ENCODE measurements around the gene JAZF1. TPM values are rescaled to one million over a fixed set of nuclear protein-coding genes. Genes with fewer than 3 reads are reported as not detected.

JAZF1 gene
- total and polyA plus RNA-seq, 10 of the 15 experiments (the other 5 are each of a cell fraction or from before 2014, with no cell fraction given): 0.04 to 0.82 (median 0.15) TPM; not detected in 3

DNA sequence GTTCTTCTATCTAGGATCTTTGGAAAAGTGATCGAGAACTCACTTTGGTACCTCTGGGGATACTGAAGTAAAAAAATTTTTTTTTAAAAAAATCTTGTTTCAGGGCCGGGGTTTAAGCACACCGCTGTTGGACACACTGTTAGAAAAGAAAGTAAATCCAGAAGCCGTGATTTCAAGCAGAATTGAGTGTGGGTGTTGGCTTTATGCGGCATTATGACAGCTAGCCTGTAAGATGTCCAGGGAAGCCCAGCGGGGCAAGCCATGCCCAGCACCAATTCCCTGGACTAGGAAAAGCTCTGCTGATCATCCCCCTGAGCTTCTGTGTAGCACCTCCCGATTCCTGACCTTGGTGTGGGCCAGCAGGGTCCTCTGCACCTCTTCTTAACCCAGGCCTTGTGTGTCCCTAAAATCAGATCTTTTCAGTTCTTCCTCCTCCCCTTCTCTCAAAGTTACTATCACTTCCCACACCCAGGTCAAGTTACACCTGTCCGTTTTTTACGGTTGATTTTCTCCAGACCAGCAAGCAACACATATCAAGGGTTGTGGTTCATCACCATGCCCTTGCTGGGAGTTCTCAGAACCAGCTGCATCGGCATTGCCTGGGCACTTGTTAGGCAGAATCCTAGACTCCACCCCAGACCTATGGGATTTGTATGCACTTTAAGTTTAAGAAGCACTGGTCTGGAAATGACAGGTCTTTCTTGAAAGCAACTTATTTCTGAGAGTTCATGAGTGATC, 235.4 kb downstream of the JAZF1 start:
- ATAC-seq: no peak
- H3K4me2 ChIP-seq (ENCODE audit: control insufficient read depth, insufficient read depth): no peak overlapping the region
- ChIA-PET POLR2A (no interaction called here), RAD21 (ENCODE audit: unreplicated experiment) (interaction anchor here (0.6 kb wide), 1 partner anchor 93 kb away, joined by 3 read pairs; no protein-coding TSS in a partner anchor), CTCF (no interaction called here), SMC1A (ENCODE audit: uncharacterized antibody, unreplicated experiment) (no interaction called here)
- no peaks in the 10 kb centered on the region for H4K20me1 ChIP-seq (ENCODE audit: control insufficient read depth, insufficient read depth)
- no peak for FAIRE-seq
- H3K4me3 ChIP-seq: no peak overlapping the region
- BruUV-seq (replicated peaks): no TSS peak
- no peak overlapping the region for H3K27ac ChIP-seq (ENCODE audit: control insufficient read depth, insufficient read depth)
- TF ChIP-seq, protein P1, sequence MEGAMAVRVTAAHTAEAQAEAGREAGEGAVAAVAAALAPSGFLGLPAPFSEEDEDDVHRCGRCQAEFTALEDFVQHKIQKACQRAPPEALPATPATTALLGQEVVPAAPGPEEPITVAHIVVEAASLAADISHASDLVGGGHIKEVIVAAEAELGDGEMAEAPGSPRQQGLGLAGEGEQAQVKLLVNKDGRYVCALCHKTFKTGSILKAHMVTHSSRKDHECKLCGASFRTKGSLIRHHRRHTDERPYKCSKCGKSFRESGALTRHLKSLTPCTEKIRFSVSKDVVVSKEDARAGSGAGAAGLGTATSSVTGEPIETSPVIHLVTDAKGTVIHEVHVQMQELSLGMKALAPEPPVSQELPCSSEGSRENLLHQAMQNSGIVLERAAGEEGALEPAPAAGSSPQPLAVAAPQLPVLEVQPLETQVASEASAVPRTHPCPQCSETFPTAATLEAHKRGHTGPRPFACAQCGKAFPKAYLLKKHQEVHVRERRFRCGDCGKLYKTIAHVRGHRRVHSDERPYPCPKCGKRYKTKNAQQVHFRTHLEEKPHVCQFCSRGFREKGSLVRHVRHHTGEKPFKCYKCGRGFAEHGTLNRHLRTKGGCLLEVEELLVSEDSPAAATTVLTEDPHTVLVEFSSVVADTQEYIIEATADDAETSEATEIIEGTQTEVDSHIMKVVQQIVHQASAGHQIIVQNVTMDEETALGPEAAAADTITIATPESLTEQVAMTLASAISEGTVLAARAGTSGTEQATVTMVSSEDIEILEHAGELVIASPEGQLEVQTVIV (IDR thresholded peaks at IDR 0.05; ENCODE audit: borderline replicate concordance, partially characterized antibody): no peak
- TF ChIP-seq ETV6 (conservative IDR thresholded peaks at IDR 0.05 in 1 of 2, IDR thresholded peaks at IDR 0.05 in 1 of 2; ENCODE audit: borderline replicate concordance in 1 of 2, low read depth in 1 of 2): no peak
- TF ChIP-seq CHD1 (IDR thresholded peaks at IDR 0.05; ENCODE audit: low read depth, low read length): no peak
- no peak for TF ChIP-seq BACH1 (IDR thresholded peaks at IDR 0.05; ENCODE audit: borderline replicate concordance)
- TF ChIP-seq RUNX3 (IDR thresholded peaks at IDR 0.05; ENCODE audit: low read length): no peak
- no peak for TF ChIP-seq KDM1A (IDR thresholded peaks at IDR 0.05; ENCODE audit: borderline replicate concordance)
- TF ChIP-seq IRF4 (IDR thresholded peaks at IDR 0.05; ENCODE audit: low read depth, low read length): no peak
- TF ChIP-seq WRNIP1 (IDR thresholded peaks at IDR 0.05; ENCODE audit: borderline replicate concordance, low read depth, low read length): no peak
- TF ChIP-seq TCF7 (IDR thresholded peaks at IDR 0.05; ENCODE audit: borderline replicate concordance): no peak
- no peak for TF ChIP-seq MTA2 (IDR thresholded peaks at IDR 0.05; ENCODE audit: low read depth)
- no peak for TF ChIP-seq SMARCA5 (IDR thresholded peaks at IDR 0.05)
- no peak for TF ChIP-seq NFYB (IDR thresholded peaks at IDR 0.05; ENCODE audit: insufficient read depth, low read depth, low read length)
- TF ChIP-seq, protein P2, sequence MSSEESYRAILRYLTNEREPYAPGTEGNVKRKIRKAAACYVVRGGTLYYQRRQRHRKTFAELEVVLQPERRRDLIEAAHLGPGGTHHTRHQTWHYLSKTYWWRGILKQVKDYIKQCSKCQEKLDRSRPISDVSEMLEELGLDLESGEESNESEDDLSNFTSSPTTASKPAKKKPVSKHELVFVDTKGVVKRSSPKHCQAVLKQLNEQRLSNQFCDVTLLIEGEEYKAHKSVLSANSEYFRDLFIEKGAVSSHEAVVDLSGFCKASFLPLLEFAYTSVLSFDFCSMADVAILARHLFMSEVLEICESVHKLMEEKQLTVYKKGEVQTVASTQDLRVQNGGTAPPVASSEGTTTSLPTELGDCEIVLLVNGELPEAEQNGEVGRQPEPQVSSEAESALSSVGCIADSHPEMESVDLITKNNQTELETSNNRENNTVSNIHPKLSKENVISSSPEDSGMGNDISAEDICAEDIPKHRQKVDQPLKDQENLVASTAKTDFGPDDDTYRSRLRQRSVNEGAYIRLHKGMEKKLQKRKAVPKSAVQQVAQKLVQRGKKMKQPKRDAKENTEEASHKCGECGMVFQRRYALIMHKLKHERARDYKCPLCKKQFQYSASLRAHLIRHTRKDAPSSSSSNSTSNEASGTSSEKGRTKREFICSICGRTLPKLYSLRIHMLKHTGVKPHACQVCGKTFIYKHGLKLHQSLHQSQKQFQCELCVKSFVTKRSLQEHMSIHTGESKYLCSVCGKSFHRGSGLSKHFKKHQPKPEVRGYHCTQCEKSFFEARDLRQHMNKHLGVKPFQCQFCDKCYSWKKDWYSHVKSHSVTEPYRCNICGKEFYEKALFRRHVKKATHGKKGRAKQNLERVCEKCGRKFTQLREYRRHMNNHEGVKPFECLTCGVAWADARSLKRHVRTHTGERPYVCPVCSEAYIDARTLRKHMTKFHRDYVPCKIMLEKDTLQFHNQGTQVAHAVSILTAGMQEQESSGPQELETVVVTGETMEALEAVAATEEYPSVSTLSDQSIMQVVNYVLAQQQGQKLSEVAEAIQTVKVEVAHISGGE (CRISPR knock-in tag; IDR thresholded peaks at IDR 0.05): no peak
- TF ChIP-seq CREB1 (IDR thresholded peaks at IDR 0.05; ENCODE audit: low read depth): no peak
- no peak for TF ChIP-seq SRF (IDR thresholded peaks at IDR 0.05; ENCODE audit: low read depth in 2 of 2, low read length in 2 of 2)
- TF ChIP-seq LARP7 (IDR thresholded peaks at IDR 0.05): no peak
- 45% methylated on average over 10 of the region's 10 CpGs for WGBS (ENCODE audit: insufficient coverage, insufficient replicate concordance, low lambda C conversion rate, missing lambda C conversion rate)
- peaks cover 0 to 3% of the 10 kb centered on the region in 2 experiments; a peak in 1 of 4 replicates for H3K27me3 ChIP-seq (replicated peaks in 1 of 2; ENCODE audit: control insufficient read depth in 2 of 2, insufficient read depth in 2 of 2, low read length in 1 of 2)
- H3K9me3 ChIP-seq (replicated peaks; ENCODE audit: control insufficient read depth, insufficient read depth, low read length): no peaks in the 10 kb centered on the region
- H3K4me1 ChIP-seq (ENCODE audit: control insufficient read depth, insufficient read depth, low read length): no peaks in the 10 kb centered on the region
- in situ Hi-C loops (cut with MboI) (no loop called here), intact Hi-C loops (cut with micrococcal nuclease; ENCODE audit: unreplicated experiment) (no loop called here)
- H3K79me2 ChIP-seq (ENCODE audit: control insufficient read depth, insufficient read depth, low read length): no peaks in the 10 kb centered on the region
- DNase-seq (ENCODE audit: low read depth, low spot score): no peak
- H3K9ac ChIP-seq (ENCODE audit: control insufficient read depth, insufficient read depth, low read length): no peak overlapping the region
- no peaks in the 10 kb centered on the region for H3K36me3 ChIP-seq (ENCODE audit: control insufficient read depth in 2 of 2, insufficient read depth in 2 of 2, low read length in 1 of 2)
- H2AFZ ChIP-seq (ENCODE audit: control insufficient read depth, low read depth, low read length): no peak overlapping the region
